Measurements from ENCODE around the gene ZNF346. TPM values are rescaled to one million over a fixed set of nuclear protein-coding genes. Genes with fewer than 3 reads are reported as not detected.

ZNF346 gene
- total RNA-seq, 1 donor: 19.2 TPM

DNA sequence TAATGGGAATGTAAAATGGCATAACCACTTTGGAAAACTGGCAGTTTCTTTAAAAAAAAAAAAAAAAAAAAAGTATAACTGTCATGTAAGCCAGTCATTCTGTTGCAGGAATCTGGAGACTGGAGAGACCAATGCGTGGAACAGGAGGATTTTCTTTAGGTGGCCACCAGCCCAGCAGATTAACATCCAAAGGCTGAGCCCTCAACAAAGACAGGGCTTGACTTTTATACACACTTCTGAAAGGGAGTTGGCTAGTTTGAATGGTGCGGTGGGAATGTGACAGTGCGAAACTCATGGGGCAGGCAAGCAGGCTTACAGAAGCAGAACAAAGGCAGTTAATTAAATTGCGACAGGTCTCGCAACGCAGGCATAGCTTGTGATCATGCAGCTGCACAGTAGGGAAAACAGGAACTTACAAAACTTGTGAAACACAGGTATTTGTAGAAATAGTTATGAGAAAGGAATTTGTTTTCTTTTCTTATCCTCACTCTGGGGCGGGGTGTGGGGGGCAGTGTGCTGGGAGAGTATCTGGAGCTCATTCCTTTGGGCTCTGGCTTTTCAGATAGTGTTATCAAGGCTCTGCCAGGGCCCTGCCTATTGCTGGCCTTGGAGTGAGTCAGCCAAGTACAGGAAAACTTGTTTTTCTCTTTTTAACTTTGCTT, 27.9 kb upstream of the ZNF346 start:
- Histone ChIP-seq H3K4me1 (ENCODE audit: insufficient read depth, low read length) (peaks cover 20% of the 10 kb centered on the region), H2AFZ (ENCODE audit: low read length) (no peak overlapping the region), H4K20me1 (ENCODE audit: insufficient read depth, low read length) (peaks cover 42% of the 10 kb centered on the region), H3K36me3 (ENCODE audit: insufficient read depth, low read length) (no peaks in the 10 kb centered on the region), H3K27ac (ENCODE audit: low read depth, low read length) (peak overlapping the region; percentile 70), H3K9me3 (ENCODE audit: low read depth, low read length) (no peaks in the 10 kb centered on the region), H3K27me3 (ENCODE audit: insufficient read depth, low read length) (no peaks in the 10 kb centered on the region), H3K79me2 (ENCODE audit: insufficient read depth, low read length) (peaks cover 93% of the 10 kb centered on the region), H3K4me2 (ENCODE audit: insufficient read depth, low read length) (peak overlapping the region; percentile 7), H3K4me3 (ENCODE audit: insufficient read depth, low read length) (no peak overlapping the region)
- DNase-seq (ENCODE audit: insufficient read length, low spot score, missing footprints): peak; percentile 11
- no peak for TF ChIP-seq CTCF (IDR thresholded peaks at IDR 0.05; ENCODE audit: extremely low read depth, low read depth, low read length)

DNA sequence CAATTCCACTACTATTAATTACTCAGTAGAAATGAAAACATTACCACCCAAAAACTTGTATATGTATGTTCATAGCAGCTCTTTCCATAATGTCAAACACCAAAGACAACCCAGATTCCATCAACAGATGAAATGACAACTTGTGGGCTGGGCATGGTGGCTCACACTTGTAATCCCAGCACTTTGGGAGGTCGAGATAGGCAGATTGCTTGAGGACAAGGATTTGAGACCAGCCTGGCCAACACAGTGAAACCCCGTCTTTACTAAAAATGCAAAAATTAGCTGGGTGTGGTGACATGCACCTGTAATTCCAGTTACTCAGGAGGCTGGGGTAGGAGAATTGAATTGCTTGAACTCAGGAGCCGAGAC, 27.4 kb upstream of the ZNF346 start:
- peak overlapping the region; percentile 70 for H3K27ac ChIP-seq (ENCODE audit: low read depth, low read length)
- peak overlapping the region; percentile 7 for H3K4me2 ChIP-seq (ENCODE audit: insufficient read depth, low read length)

DNA sequence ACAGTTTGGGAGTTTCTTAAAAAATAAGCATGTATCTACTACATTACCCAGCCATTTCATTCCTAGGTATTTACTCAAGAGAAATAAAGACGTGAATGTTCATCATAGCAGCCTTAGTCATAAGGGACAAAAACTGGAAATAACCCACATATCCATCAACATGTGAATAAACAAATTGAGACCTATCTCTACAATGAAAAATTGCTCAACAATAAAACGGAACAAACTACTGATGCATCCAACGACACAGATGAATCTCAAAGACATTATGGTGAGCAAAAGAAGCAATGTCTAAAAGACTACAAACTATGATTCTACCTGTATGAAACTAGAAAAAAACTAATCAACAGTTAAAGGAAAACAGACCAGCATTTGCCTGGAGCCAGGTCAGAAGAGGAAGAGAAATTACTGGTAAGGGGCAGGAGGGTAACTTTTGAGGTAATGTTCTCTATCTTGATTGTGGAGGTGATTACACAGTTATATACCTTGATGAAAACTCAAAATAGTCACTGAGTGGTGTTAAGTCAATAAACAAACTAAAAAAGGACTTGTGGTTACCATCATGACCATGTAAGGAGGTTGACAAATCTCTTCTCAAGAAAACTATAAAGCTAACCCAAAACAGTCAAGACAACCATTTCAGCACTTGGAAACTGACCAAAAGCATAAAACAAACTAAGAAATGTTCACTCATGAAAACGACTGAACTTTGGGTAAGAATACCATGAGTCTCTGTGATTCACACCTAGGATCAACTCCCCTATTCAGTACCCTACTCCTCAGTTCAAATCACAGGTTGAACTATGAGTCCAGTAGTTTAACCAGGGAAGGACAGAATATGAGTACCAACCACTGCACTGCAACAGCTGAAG, 26.4 kb upstream of the ZNF346 start:
- TF ChIP-seq CTCF (IDR thresholded peaks at IDR 0.05; ENCODE audit: extremely low read depth, low read depth, low read length): no peak
- H2AFZ ChIP-seq (ENCODE audit: low read length): no peak overlapping the region
- H3K9me3 ChIP-seq (ENCODE audit: low read depth, low read length): no peaks in the 10 kb centered on the region
- H3K27me3 ChIP-seq (ENCODE audit: insufficient read depth, low read length): no peaks in the 10 kb centered on the region
- H3K4me3 ChIP-seq (ENCODE audit: insufficient read depth, low read length): no peak overlapping the region
- H3K27ac ChIP-seq (ENCODE audit: low read depth, low read length): peak overlapping the region; percentile 70
- no peaks in the 10 kb centered on the region for H3K36me3 ChIP-seq (ENCODE audit: insufficient read depth, low read length)
- peaks cover 96% of the 10 kb centered on the region for H3K79me2 ChIP-seq (ENCODE audit: insufficient read depth, low read length)
- H4K20me1 ChIP-seq (ENCODE audit: insufficient read depth, low read length): peaks cover 46% of the 10 kb centered on the region
- peaks cover 20% of the 10 kb centered on the region for H3K4me1 ChIP-seq (ENCODE audit: insufficient read depth, low read length)
- DNase-seq (ENCODE audit: insufficient read length, low spot score, missing footprints): peak; percentile 31
- peak overlapping the region; percentile 33 for H3K4me2 ChIP-seq (ENCODE audit: insufficient read depth, low read length)

More for the DNA sequence above, 27.4 kb upstream of the ZNF346 start:
- Histone ChIP-seq H2AFZ (ENCODE audit: low read length) (no peak overlapping the region), H3K4me1 (ENCODE audit: insufficient read depth, low read length) (peaks cover 20% of the 10 kb centered on the region), H3K9me3 (ENCODE audit: low read depth, low read length) (no peaks in the 10 kb centered on the region), H3K79me2 (ENCODE audit: insufficient read depth, low read length) (peaks cover 94% of the 10 kb centered on the region), H3K4me3 (ENCODE audit: insufficient read depth, low read length) (no peak overlapping the region), H3K36me3 (ENCODE audit: insufficient read depth, low read length) (no peaks in the 10 kb centered on the region), H3K27me3 (ENCODE audit: insufficient read depth, low read length) (no peaks in the 10 kb centered on the region), H4K20me1 (ENCODE audit: insufficient read depth, low read length) (peaks cover 44% of the 10 kb centered on the region)
- TF ChIP-seq CTCF (IDR thresholded peaks at IDR 0.05; ENCODE audit: extremely low read depth, low read depth, low read length): no peak
- DNase-seq (ENCODE audit: insufficient read length, low spot score, missing footprints): no peak

DNA sequence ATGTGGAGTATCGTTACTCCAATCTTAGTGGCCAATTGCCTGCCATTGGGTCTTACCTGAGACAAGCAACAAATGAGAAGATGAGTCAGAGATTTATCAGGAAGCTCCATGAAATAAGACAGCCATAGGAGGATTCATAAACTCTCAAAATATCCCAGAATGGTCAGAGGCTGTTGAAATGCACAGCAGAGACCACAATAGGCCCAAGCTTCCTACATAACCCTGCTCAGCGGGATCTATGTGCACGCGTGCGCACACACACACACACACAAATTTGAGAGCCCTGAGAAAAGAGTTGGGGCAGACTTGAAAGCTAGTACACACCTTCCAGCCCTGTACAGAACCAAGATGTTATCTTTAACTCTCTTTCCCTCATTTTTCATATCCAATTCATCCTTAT, 25.7 kb upstream of the ZNF346 start:
- no peaks in the 10 kb centered on the region for H3K27me3 ChIP-seq (ENCODE audit: insufficient read depth, low read length)
- TF ChIP-seq CTCF (IDR thresholded peaks at IDR 0.05; ENCODE audit: extremely low read depth, low read depth, low read length): no peak
- peaks cover 20% of the 10 kb centered on the region for H3K4me1 ChIP-seq (ENCODE audit: insufficient read depth, low read length)
- H4K20me1 ChIP-seq (ENCODE audit: insufficient read depth, low read length): peaks cover 46% of the 10 kb centered on the region
- H2AFZ ChIP-seq (ENCODE audit: low read length): no peak overlapping the region
- no peaks in the 10 kb centered on the region for H3K36me3 ChIP-seq (ENCODE audit: insufficient read depth, low read length)
- H3K4me2 ChIP-seq (ENCODE audit: insufficient read depth, low read length): peak overlapping the region; percentile 25
- no peak for DNase-seq (ENCODE audit: insufficient read length, low spot score, missing footprints)
- no peaks in the 10 kb centered on the region for H3K9me3 ChIP-seq (ENCODE audit: low read depth, low read length)
- no peak overlapping the region for H3K4me3 ChIP-seq (ENCODE audit: insufficient read depth, low read length)
- H3K27ac ChIP-seq (ENCODE audit: low read depth, low read length): peak overlapping the region; percentile 70
- peaks cover 96% of the 10 kb centered on the region for H3K79me2 ChIP-seq (ENCODE audit: insufficient read depth, low read length)
